OCI-LY3 (cell line): Measurements from ENCODE around the gene GIT2.

Source experiments
- CTCF ChIP-seq: fragments of 200-600, 300-600 bp; sonication (generic); IDR thresholded peaks from 2 replicates; pipeline ENCODE4 v1.5.1; 2014; ENCODE audit warnings: antibody characterized with exemption, low read length, low read depth
- EZH2phosphoT487 ChIP-seq: fragments of 200-600 bp; shearing (Covaris generic); IDR thresholded peaks from 2 replicates; pipeline ENCODE4 v1.6.1; 2018; ENCODE audit warnings: antibody characterized with exemption, mixed run types, low read depth

- no peak for TF ChIP-seq CTCF
- no peak for TF ChIP-seq EZH2phosphoT487
Observed at GRCh38 chr12:109968032-109968420, 28.1 kb downstream of the GIT2 start.
